H1 (cell line): ENCODE data around the gene PBX1.

ENCODE experiments used
- JUN ChIP-seq: IDR thresholded peaks from 2 replicates; pipeline ENCODE4 v1.6.1; 2011; ENCODE audit warnings: low read depth, mild to moderate bottlenecking, improper control_type of control experiment, low read length
- TF ChIP-seq, protein P1 (sequence below): IDR thresholded peaks from 2 replicates; pipeline ENCODE4 v1.6.1; 2012; ENCODE audit warnings: low read length, inconsistent platforms
- TF ChIP-seq, protein P2 (sequence below), 3 experiments: IDR thresholded peaks; 1 replicate in 2 of 3; 2 replicates in 1 of 3; pipeline versions ENCODE4 v1.5.1 to v1.6.1; 2011; ENCODE audit warnings: low read length in 3 of 3, mild to moderate bottlenecking in 3 of 3, inconsistent platforms in 2 of 3, low read depth in 1 of 3, moderate library complexity in 1 of 3; ENCODE audit not compliant: insufficient read depth in 1 of 3; ENCODE audit errors: control extremely low read depth in 1 of 3

DNA sequence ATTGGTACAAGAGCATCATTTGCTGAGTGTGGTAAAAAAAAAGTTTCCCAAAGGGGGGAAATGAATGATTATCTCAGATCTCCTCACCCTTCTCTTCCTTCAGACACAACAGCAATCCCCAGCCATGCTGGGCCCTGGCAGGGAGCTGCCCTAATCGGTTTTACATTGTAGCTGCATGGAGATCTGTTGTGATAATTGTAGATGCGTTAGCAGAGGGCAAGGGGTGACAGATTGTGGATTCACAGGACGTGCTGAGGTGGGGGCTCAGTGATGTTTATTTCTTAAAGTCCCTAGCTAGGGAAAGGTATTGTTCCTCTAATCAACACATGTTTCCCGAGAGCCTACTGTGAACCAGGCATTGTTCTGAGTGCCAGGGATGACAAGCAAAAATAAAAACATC lies 304.1 kb downstream of the PBX1 start:
- TF ChIP-seq, protein P1, sequence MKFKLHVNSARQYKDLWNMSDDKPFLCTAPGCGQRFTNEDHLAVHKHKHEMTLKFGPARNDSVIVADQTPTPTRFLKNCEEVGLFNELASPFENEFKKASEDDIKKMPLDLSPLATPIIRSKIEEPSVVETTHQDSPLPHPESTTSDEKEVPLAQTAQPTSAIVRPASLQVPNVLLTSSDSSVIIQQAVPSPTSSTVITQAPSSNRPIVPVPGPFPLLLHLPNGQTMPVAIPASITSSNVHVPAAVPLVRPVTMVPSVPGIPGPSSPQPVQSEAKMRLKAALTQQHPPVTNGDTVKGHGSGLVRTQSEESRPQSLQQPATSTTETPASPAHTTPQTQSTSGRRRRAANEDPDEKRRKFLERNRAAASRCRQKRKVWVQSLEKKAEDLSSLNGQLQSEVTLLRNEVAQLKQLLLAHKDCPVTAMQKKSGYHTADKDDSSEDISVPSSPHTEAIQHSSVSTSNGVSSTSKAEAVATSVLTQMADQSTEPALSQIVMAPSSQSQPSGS: no peak
- no peak for TF ChIP-seq JUN
- TF ChIP-seq, protein P2, sequence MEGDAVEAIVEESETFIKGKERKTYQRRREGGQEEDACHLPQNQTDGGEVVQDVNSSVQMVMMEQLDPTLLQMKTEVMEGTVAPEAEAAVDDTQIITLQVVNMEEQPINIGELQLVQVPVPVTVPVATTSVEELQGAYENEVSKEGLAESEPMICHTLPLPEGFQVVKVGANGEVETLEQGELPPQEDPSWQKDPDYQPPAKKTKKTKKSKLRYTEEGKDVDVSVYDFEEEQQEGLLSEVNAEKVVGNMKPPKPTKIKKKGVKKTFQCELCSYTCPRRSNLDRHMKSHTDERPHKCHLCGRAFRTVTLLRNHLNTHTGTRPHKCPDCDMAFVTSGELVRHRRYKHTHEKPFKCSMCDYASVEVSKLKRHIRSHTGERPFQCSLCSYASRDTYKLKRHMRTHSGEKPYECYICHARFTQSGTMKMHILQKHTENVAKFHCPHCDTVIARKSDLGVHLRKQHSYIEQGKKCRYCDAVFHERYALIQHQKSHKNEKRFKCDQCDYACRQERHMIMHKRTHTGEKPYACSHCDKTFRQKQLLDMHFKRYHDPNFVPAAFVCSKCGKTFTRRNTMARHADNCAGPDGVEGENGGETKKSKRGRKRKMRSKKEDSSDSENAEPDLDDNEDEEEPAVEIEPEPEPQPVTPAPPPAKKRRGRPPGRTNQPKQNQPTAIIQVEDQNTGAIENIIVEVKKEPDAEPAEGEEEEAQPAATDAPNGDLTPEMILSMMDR (IDR thresholded peaks at IDR 0.05; ENCODE audit: control extremely low read depth in 1 of 3, insufficient read depth in 1 of 3, low read depth in 1 of 3, low read length in 3 of 3): no peak
